ENCODE data around the gene EVA1B.

- TF ChIP-seq CTCF (IDR thresholded peaks at IDR 0.05) (no peak), RCOR1 (IDR thresholded peaks at IDR 0.05; ENCODE audit: low read depth, low read length) (no peak), CEBPB (IDR thresholded peaks at IDR 0.05) (no peak), POLR2A (IDR thresholded peaks at IDR 0.05; ENCODE audit: low read length) (no peak), BHLHE40 (IDR thresholded peaks at IDR 0.05; ENCODE audit: low read depth, low read length) (no peak), MAX (IDR thresholded peaks at IDR 0.05) (no peak), ATOH8 (CRISPR knock-in tag; IDR thresholded peaks at IDR 0.05; ENCODE audit: low read depth) (no peak), REST (IDR thresholded peaks at IDR 0.05) (no peak), JUN (IDR thresholded peaks at IDR 0.05) (no peak), KDM1A (IDR thresholded peaks at IDR 0.05; ENCODE audit: low read depth) (no peak), CHD2 (IDR thresholded peaks at IDR 0.05; ENCODE audit: low read length, partially characterized antibody) (no peak), EP300 (IDR thresholded peaks at IDR 0.05) (no peak), SMC3 (IDR thresholded peaks at IDR 0.05) (no peak), JUNB (IDR thresholded peaks at IDR 0.05) (no peak)
Measured at GRCh38 chr1:36372617-36373016, 49.2 kb upstream of the EVA1B start.
